OCI-LY7 (cell line): ENCODE measurements around the gene FOXK1. TPM values are rescaled to one million over a fixed set of nuclear protein-coding genes. Genes with fewer than 3 reads are reported as not detected.
"Not testable (repeated sequence)": the region's sequence is repeated elsewhere in the genome, so short reads cannot be mapped to it uniquely, and the experiment has no call there.

Experiments
- BruUV-seq: library from RNA; stranded (reverse); fragments of 400-500 nt; replicated peaks from 2 replicates; lab custom pipeline; 2021; lab: Mats Ljungman, UMichigan
- CTCF ChIA-PET: fragments of 300-600 bp; sonication (Branson Sonifier 250); formaldehyde crosslinking; loops from one replicate; lab custom pipeline; 2022; ENCODE audit warnings: antibody characterized with exemption; ENCODE audit not compliant: unreplicated experiment; lab: Charles Lee
- POLR2A ChIA-PET: fragments of 300-600 bp; sonication (Branson Sonifier 250); formaldehyde crosslinking; loops from one replicate; lab custom pipeline; 2022; ENCODE audit warnings: antibody characterized with exemption; lab: Charles Lee
- DNase-seq: peaks from one replicate; pipeline ENCODE4 v3.0.0-alpha.2; 2015; ENCODE audit warnings: low spot score
- H2AFZ ChIP-seq: fragments of 200-600 bp; sonication (generic), shearing (Covaris generic); 2 replicates; pipeline ENCODE4 v1.6.1; 2014; ENCODE audit warnings: mild to moderate bottlenecking, antibody characterized with exemption, low read length, moderate library complexity
- H3K27ac ChIP-seq: fragments of 200-600 bp; sonication (generic); 2 replicates; pipeline ENCODE4 v1.5.1; 2014; ENCODE audit warnings: mixed run types, low read depth, mild to moderate bottlenecking, moderate library complexity, low read length, inconsistent platforms; ENCODE audit not compliant: poor library complexity, severe bottlenecking
- H3K36me3 ChIP-seq: fragments of 200-600 bp; sonication (generic); 2 replicates; pipeline ENCODE4 v1.6.1; 2014; ENCODE audit warnings: mild to moderate bottlenecking, antibody characterized with exemption, low read length, moderate library complexity, mixed read lengths; ENCODE audit not compliant: insufficient read depth
- H3K4me1 ChIP-seq: fragments of 200-600 bp; sonication (generic); 2 replicates; pipeline ENCODE4 v1.5.1; 2014; ENCODE audit warnings: mild to moderate bottlenecking, low read length; ENCODE audit not compliant: insufficient read depth, poor library complexity, severe bottlenecking
- H3K4me2 ChIP-seq: fragments of 200-600 bp; sonication (generic); 2 replicates; pipeline ENCODE4 v1.6.1; 2014; ENCODE audit warnings: mild to moderate bottlenecking, low read length
- H3K4me3 ChIP-seq: fragments of 200-600 bp; sonication (generic); 2 replicates; pipeline ENCODE4 v1.5.1; 2014; ENCODE audit warnings: mild to moderate bottlenecking, low read depth, low read length; ENCODE audit not compliant: poor library complexity, severe bottlenecking
- H3K79me2 ChIP-seq: fragments of 200-600 bp; sonication (generic); 2 replicates; pipeline ENCODE4 v1.6.1; 2016; ENCODE audit warnings: low read depth, mild to moderate bottlenecking, low read length, moderate library complexity, mixed read lengths; ENCODE audit not compliant: insufficient read depth
- H3K9me2 ChIP-seq: fragments of 200-600 bp; sonication (generic); 2 replicates; pipeline ENCODE4 v1.6.1; 2016; ENCODE audit warnings: mild to moderate bottlenecking, low read length, mixed read lengths; ENCODE audit not compliant: insufficient read depth
- H3K9me3 ChIP-seq: fragments of 200-600 bp; sonication (generic); 2 replicates; pipeline ENCODE4 v1.6.1; 2014; ENCODE audit warnings: mild to moderate bottlenecking, mixed run types, low read length, mixed read lengths
- H4K20me1 ChIP-seq: fragments of 200-600 bp; sonication (generic); 2 replicates; pipeline ENCODE4 v1.6.1; 2014; ENCODE audit warnings: mild to moderate bottlenecking, antibody characterized with exemption, low read length, moderate library complexity, mixed read lengths; ENCODE audit not compliant: insufficient read depth
- EZH2phosphoT487 ChIP-seq: fragments of 200-600 bp; sonication (generic); IDR thresholded peaks from 2 replicates; pipeline ENCODE4 v1.6.1; 2018; ENCODE audit warnings: low read depth, borderline replicate concordance, mild to moderate bottlenecking, mixed run types, antibody characterized with exemption, low read length, moderate library complexity, mixed read lengths
- intact Hi-C: fragments of 100-400 bp; cut with micrococcal nuclease; formaldehyde crosslinking; loops from one replicate; pipeline ENCODE4 v1.10.0; 2022; ENCODE audit not compliant: unreplicated experiment
- total RNA-seq, 2 experiments: library from RNA; depleted of rRNA in 1 of 2; stranded (reverse); fragments of >200 nt in 1 of 2; shearing (Covaris generic) in 1 of 2; gene quantifications; 2 replicates each; pipeline ENCODE4 v1.2.3, GENCODE V29; 2014 to 2022
- TF ChIP-seq, protein P1 (sequence below): fragments of 200-600 bp; sonication (generic); conservative IDR thresholded peaks from 2 replicates; pipeline ENCODE4 v1.5.1; 2014; ENCODE audit warnings: mild to moderate bottlenecking, antibody characterized with exemption, low read length, moderate library complexity, mixed read lengths

Gene FOXK1
- total RNA-seq, 2 experiments from 2014 or later: 17.3 to 34.5 TPM

DNA sequence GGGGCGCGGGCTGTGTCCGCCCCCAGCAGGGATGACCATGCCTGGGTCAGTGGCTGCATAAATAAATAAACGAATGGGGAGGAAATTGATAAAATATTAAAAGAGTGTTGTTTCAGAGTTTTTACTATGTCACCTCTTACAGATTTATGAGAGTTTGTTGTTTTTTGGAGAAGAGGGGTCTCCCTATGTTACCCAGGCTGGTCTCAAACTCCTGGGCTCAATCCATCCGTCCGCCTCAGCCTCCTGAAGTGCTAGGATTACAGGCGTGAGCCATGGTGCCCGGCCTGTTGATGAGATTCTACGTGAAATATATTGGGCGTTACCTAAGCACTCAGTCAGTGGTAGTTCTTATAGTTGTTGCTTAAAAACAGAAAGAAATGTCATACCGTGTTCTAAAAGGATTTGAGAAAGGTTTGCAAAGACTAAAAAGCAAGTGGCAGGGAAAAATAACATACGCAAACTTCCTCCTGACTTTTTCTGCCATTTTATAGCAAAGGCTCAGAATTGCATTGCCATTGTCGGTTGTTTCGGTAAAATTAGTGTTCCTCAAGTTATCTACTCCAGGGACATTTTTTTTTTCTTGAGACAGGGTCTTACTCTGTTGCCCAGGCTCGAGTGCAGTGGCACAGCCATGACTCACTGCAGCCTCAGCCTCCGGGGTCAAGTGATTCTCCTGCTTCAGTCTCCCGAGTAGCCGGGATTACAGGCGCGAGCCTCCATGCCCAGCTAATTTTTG is 39.5 kb upstream of the FOXK1 start:
- Histone ChIP-seq H3K4me3 (peak overlapping the region; percentile 72), H3K79me2 (peaks cover 6% of the 10 kb centered on the region; the same call in 1 of the 2 replicates), H3K4me1 (peaks cover 9% of the 10 kb centered on the region), H3K4me2 (peak overlapping the region; percentile 79), H3K36me3 (no peaks in the 10 kb centered on the region), H3K9me3 (no peaks in the 10 kb centered on the region), H4K20me1 (no peaks in the 10 kb centered on the region), H2AFZ (peak overlapping the region; percentile 97), H3K9me2 (no peaks in the 10 kb centered on the region), H3K27ac (peak overlapping the region; percentile 59)
- CTCF ChIA-PET: no interaction called here
- POLR2A ChIA-PET: no interaction called here
- no peak for TF ChIP-seq EZH2phosphoT487
- TF ChIP-seq, protein P1, sequence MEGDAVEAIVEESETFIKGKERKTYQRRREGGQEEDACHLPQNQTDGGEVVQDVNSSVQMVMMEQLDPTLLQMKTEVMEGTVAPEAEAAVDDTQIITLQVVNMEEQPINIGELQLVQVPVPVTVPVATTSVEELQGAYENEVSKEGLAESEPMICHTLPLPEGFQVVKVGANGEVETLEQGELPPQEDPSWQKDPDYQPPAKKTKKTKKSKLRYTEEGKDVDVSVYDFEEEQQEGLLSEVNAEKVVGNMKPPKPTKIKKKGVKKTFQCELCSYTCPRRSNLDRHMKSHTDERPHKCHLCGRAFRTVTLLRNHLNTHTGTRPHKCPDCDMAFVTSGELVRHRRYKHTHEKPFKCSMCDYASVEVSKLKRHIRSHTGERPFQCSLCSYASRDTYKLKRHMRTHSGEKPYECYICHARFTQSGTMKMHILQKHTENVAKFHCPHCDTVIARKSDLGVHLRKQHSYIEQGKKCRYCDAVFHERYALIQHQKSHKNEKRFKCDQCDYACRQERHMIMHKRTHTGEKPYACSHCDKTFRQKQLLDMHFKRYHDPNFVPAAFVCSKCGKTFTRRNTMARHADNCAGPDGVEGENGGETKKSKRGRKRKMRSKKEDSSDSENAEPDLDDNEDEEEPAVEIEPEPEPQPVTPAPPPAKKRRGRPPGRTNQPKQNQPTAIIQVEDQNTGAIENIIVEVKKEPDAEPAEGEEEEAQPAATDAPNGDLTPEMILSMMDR: no peak
- DNase-seq: peak; percentile 6
- intact Hi-C loops: no loop called here
- TSS peak; percentile 96 for BruUV-seq

DNA sequence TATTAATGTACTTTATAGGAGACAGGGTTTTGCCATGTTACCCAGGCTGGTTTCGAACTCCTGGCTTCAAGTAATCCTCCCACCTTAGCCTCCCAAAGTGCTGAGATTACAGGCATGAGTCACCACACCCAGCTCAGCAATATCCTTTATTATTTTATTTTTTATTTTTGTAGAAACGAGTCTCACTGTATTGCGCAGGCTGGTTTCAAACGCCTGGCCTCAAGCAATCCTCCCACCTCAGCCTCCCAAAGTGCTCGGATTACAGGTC is 39.0 kb upstream of the FOXK1 start:
- H3K4me1 ChIP-seq, POLR2A ChIA-PET, intact Hi-C loops, BruUV-seq, CTCF ChIA-PET, H4K20me1 ChIP-seq, H3K9me3 ChIP-seq, H3K27ac ChIP-seq, H3K9me2 ChIP-seq, H2AFZ ChIP-seq, DNase-seq, H3K79me2 ChIP-seq, H3K36me3 ChIP-seq: not testable (repeated sequence)
- H3K4me2 ChIP-seq: peak overlapping the region; percentile 79; the same call in 1 of the 2 replicates
- peak overlapping the region; percentile 72 for H3K4me3 ChIP-seq

GRCh38 chr7:4645246-4645645 is 36.8 kb upstream of the FOXK1 start:
- POLR2A ChIA-PET: interaction anchor here (0.6 to 0.7 kb wide), 2 partner anchors 61 to 99 kb away, joined by 3 to 4 read pairs; no protein-coding TSS in a partner anchor
- CTCF ChIA-PET: no interaction called here
- intact Hi-C loops: no loop called here

More at GRCh38 chr7:4645246-4645645, 36.8 kb upstream of the FOXK1 start:
- H3K9me2 ChIP-seq: no peaks in the 10 kb centered on the region
- H3K9me3 ChIP-seq: no peaks in the 10 kb centered on the region
- no peak for DNase-seq
- H3K4me1 ChIP-seq: peaks cover 9% of the 10 kb centered on the region
- no peaks in the 10 kb centered on the region for H4K20me1 ChIP-seq
- H3K79me2 ChIP-seq: peaks cover 6% of the 10 kb centered on the region; the same call in 1 of the 2 replicates
- H2AFZ ChIP-seq: no peak overlapping the region
- H3K4me2 ChIP-seq: no peak overlapping the region
- H3K4me3 ChIP-seq: no peak overlapping the region
- BruUV-seq: no TSS peak
- no peaks in the 10 kb centered on the region for H3K36me3 ChIP-seq
- no peak overlapping the region for H3K27ac ChIP-seq
- TF ChIP-seq, protein P1: no peak
- TF ChIP-seq EZH2phosphoT487: no peak
